NCI-H748 treated with DMSO at 0.1 percent for 48 hours (cell line): ENCODE measurements around the gene TMEM263.
"Not testable (repeated sequence)": the region's sequence is repeated elsewhere in the genome, so short reads cannot be mapped to it uniquely, and the experiment has no call there.

Experiments used
- DNase-seq: peaks from one replicate; lab custom pipeline; 2025; lab: John Stamatoyannopoulos, UW

The TMEM263 gene

DNA sequence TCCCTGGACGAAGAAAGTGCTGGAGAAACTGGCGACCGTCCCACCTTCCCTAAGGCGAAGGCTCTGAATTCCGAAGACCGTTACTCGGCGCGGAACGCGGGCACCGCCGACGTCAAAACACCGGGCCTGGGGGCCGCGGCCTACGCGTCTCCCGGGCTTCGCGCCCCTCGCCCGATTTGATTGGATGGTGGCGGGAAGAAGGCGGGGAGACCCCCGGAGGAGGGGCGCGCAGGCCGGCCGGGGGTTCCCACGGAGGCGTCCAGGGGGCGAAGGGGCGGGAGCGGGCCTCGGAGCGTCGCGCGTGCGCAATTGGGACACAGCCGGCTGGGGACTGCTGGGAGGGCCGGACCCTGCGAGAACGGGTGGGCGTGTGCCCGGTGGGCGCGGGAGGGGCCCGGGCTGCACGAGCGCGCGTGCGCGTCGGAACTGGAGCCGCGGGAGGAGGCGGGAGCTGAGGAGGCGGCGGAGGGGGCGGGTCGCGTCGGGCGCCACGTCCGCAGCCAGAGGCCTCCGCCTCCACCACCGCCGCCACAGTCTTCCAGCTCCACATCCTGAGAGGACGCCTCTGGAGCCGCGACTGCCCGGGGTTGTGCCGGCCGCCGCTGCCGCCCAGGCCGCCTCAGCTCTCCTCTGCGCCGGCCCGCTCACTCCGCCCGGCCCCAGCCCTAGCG lies at the start of gene TMEM263:
Gene TMEM263 (plus strand): TSS at position 531 of the 671 bp plus-strand sequence. CDS start 11,210 bp downstream, outside the sequence.
- DNase-seq: peak; percentile 89

- no peak for DNase-seq
Measured at GRCh38 chr12:106906715-106907114, 49.0 kb upstream of the TMEM263 start.

- no peak for DNase-seq
Measured at GRCh38 chr12:106907411-106907810, 48.3 kb upstream of the TMEM263 start.

- DNase-seq: no peak
Measured at GRCh38 chr12:106907846-106908245, 47.9 kb upstream of the TMEM263 start.

DNA sequence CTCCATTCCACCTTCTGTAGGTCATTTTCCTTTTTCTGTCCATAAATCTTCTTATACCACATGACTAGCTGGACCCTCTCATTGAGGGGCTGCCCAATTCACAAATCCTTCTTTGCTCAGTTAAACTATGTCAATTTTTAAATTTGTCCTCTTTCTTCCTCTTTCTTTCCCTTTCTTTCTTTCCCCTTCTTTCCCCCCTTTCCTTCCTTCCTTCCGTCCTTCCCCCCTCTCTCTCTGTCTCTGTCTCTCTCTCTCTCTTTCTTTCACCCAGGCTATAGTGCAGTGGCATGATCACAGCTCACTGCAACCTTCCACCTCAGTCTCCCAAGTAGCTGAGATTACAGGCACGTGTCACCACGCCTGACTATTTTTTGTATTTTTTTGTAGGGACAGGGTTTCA lies 47.1 kb upstream of the TMEM263 start:
- no peak for DNase-seq

DNA sequence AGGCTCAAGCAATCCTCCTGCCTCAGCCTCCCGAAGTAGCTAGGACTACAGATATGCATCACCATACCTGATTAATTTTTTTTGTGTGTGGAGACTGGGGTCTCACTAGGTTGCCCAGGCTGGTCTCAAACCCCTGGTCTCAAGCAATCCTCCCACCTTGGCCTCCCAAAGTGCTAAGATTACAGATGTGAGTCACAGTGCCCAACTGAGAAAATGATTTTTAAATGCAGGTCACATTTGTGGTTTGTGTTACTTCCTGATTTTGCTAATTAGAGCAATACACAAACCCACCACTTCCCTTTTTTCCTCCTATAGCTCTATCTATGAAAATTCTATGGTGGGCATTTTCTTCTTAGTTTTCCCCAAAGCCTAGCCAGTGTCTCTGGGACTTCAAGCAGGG lies 45.5 kb upstream of the TMEM263 start:
- no peak for DNase-seq

GRCh38 chr12:106911581-106911980 lies 44.1 kb upstream of the TMEM263 start:
- DNase-seq: no peak

DNA sequence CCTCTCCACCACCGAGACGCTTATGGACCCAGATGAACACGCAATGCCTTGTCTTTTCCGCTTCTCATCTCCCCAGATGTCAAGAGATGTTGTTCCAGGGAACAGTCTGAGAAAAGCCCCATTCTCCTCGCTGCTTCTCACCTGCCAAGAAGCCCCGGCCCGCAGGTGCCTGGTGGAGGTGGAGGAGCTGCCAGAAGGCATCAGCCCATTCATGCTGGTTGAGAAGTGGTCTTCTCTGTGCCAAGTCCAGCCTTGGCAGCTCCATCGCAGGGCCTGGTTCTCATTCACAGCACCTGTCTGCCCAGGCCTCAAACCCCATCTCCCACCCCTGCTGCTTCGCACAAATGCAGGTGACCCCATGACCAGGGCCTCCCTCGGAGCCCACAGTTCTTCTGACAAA lies 42.3 kb upstream of the TMEM263 start:
- DNase-seq: no peak

GRCh38 chr12:106914796-106915634 lies 40.7 kb upstream of the TMEM263 start:
- no peak for DNase-seq

DNA sequence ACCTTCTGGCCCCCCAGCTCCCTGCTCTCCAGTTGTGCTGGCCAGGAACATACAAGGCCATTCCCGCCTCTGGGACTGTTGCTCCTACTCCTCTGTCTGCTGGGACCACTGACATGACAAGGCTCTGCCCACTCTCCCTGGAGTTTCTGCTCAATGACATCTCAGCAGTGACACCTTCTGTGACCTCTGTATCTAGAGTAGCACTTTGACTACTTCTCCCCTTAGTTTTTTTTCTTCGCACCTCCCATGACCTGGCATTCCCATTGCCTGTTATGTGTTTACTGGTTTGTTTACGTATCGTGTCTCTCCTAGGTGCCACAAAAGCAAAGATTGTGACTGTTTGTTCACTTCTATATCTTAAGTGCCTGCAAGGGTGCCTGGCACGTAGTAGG lies 40.1 kb upstream of the TMEM263 start:
- no peak for DNase-seq

DNA sequence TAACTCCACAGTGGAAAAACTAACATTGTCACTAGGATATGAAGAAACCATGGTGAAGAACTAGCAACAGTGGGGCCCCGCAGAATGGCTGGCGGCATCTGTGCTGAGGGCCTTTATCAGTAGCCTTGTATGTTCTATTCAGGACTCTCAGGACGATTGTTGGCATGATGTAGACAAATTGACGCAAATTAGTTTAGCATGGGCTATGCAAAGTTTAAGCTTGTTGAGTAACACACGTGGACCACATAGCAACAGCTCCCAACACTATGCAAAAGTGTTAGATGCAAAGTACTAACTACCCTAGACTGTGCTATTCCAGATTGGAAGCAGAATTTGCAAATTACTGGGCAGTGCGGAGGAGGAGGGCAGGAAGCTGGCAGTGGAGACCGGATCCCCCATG lies 38.2 kb upstream of the TMEM263 start:
- no peak for DNase-seq

DNA sequence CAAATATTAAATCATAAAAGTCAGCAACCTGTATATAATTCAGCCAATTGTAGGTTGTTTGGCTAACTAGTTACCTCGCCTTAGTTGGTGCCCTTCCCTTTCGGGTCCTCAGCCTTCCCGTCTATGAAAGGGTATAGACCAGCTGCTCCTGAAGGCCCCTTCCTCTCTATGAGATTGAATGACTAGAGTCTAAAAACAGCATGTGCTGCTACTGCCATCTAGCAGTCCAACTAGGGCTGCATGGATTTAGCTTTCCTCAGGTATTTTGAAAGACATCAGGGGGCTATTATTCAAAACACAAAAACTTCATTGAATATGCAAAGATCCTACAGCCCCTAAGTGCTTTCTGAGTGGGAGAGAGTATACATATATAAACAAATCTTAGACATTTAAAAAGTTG lies 37.0 kb upstream of the TMEM263 start:
- DNase-seq: peak; percentile 83

GRCh38 chr12:106919910-106920544 lies 35.7 kb upstream of the TMEM263 start:
- peak; percentile 26 for DNase-seq

DNA sequence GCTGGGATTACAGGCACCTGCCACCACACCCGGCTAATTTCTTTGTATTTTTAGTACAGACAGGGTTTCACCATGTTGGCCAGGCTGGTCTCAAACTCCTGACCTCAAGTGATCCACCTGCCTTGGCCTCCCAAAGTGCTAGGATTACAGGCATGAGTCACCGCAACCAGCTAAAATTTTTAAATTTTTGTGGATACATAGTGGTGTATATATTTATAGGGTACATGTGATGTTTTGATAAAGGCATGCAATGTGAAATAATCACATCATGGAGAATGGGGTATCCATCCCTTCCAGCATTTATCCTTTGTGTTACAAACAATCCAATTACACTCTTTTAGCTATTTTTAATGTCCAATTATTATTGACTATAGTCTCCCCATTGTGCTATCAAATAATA lies 33.7 kb upstream of the TMEM263 start:
- DNase-seq: not testable (repeated sequence)

DNA sequence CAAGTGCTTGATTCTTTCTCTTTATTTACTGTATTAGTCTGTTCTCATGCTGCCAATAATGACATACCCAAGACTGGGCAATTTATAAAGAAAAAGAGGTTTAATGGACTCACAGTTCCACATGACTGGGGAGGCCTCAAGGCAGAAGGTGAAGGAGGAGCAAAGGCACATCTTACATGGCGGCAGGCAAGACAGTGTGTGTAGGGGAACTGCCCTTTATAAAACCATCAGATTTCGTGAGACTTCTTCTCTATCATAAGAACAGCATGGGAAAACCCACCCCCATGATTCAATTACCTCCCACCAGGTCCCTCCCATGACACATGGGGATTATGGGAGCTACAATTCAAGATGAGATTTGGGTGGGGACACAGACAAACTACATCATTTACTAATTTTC lies 32.1 kb upstream of the TMEM263 start:
- not testable (repeated sequence) for DNase-seq

DNA sequence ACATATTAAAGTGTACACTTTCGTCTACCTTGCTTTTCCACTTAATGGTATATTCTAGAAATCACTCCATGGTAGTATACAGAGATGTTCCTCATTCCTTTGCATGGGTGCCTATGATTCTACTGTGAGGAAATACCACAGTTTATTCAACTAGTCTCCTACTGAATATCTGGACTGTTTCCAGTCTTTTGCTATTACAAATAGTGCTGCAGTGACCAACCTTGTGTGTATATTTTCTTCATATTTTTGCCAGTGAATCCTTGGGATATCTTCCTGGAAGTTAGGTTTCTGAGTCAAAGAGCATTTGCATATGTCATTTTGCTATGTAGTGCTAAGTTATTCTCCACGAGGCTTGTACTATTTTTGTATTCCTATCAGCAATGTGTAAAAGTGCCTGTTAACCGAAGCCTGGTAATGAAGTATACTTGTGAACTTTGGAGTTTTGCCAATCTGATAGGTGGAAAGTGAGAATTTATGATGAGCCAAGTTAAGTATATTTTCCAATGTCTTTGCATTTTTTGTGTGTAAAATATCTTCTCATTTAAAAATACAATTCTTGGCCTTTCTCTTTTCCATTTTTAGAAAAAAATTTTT lies 31.3 kb upstream of the TMEM263 start:
- DNase-seq: no peak

GRCh38 chr12:106926657-106927056 lies 29.1 kb upstream of the TMEM263 start:
- no peak for DNase-seq

DNA sequence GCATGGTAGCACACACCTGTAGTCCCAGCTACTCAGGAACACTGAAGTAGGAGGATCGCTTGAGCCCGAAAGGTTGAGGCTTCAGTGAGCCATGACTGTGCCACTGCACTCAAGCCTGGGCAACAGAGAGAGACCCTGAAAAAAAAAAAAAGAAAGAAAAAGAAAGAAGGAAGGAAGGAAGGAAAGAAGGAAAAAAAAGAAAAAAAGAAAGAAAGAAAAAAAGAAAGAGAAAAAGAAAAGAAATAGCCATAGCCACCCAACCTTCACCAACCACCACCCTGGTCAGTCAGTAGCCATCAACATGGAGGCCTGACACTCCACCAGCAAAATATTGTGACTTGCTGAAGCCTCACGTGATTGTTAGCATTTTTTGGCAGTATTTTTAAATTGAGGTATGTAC lies 21.4 kb upstream of the TMEM263 start:
- DNase-seq: no peak

DNA sequence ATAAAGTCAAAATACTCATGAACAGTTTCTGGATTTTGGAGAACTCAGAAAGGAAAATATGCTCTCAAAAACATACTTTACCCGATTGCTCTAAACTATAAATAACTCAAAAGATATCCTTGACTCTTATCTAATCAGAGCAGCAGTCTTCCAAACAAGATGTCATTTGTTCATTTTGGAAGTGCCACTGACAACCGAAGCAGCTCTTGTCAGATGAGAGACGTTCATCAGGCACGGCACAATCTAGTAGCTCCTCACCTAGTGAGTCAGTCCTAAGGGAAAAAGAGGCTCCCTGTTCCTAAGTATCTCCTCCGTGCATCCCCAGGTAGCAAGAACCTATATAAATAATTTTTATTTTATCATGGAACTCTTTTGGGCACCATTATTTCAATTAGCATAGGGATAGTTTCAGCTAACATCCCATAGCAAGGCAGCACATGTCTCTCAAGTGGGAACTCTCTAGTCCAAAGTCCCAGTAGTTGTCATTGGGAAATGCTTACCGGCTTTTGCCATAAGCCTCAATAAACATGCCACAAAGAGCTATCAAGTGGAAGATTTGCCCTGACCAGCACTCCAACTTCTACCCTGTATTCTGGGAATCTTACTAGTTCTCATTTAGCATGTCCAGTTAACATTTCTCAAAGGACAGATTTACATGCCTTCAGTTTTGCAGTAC lies 14.1 kb upstream of the TMEM263 start:
- no peak for DNase-seq

- no peak for DNase-seq
Measured at GRCh38 chr12:106942775-106943174, 12.9 kb upstream of the TMEM263 start.

DNA sequence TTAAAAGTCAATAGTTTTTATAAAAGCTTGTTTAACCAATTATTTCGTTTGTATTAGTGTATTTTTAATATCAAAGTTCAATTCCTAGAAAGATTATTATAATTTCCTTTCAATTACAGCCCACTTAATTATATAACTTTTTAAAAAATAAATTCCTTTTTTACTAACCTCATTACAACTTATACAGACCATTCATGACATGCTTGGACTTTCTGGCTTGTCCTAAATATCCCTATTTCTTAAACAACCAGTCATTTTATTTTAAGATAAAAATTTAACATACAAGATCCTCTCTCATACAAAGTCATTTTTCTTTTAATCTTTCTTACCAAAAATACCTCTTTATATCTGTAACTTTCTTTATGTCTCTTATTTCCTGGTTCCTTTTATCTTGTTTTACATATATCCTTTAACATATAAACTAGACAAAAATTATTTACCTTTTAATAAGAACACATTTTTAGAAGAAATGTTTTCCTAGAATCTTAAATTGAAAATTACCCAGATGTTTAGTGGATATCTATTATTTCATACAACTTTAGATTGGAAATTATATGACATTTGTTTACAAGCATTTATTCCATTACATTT lies 10.4 kb upstream of the TMEM263 start:
- DNase-seq: no peak

GRCh38 chr12:106947461-106947860 lies 8.2 kb upstream of the TMEM263 start:
- no peak for DNase-seq
